Sigmoid colon (tissue), 7 donors: Measurements from ENCODE around the gene NFIB. TPM values are rescaled to one million over a fixed set of nuclear protein-coding genes. Genes with fewer than 3 reads are reported as not detected.

Experiments
- DNase-seq: peaks from one replicate; pipeline ENCODE4 v3.0.0-alpha.2; 2019
- H3K27ac ChIP-seq, 4 donors: fragments of 200-600 bp; sonication (generic); one replicate each; pipeline ENCODE4 v1.5.1; 2016 to 2019; ENCODE audit warnings: mild to moderate bottlenecking in 1 of 4
- H3K27me3 ChIP-seq, 3 donors: fragments of 200-600 bp; sonication (generic); one replicate each; pipeline ENCODE4 v1.5.1; 2019; ENCODE audit warnings: mild to moderate bottlenecking in 1 of 3
- H3K36me3 ChIP-seq, 4 donors: fragments of 200-600 bp; sonication (generic); one replicate each; pipeline ENCODE4 v1.5.1; 2016 to 2019
- H3K4me1 ChIP-seq, 4 donors: fragments of 200-600 bp; sonication (generic); one replicate each; pipeline ENCODE4 v1.5.1; 2017 to 2019
- H3K4me3 ChIP-seq, 4 donors: fragments of 200-600 bp; sonication (generic); one replicate each; pipeline ENCODE4 v1.5.1; 2017 to 2019; ENCODE audit warnings: mild to moderate bottlenecking in 2 of 4, moderate library complexity in 1 of 4
- H3K9me3 ChIP-seq, 4 donors: fragments of 200-600 bp in 3 of 4; sonication (generic) in 3 of 4; one replicate each; pipeline versions ENCODE4 v1.5.1 to v1.6.1; 2013 to 2019
- CTCF ChIP-seq, 4 experiments: fragments of 450-650 bp in 3 of 4; fragments of 200-600 bp in 1 of 4; IDR thresholded peaks; one replicate each; pipeline ENCODE4 v1.5.1; 2016 to 2019; ENCODE audit warnings: antibody characterized with exemption in 4 of 4, mild to moderate bottlenecking in 3 of 4, moderate library complexity in 2 of 4
- EP300 ChIP-seq, 4 donors: sonication (generic); formaldehyde crosslinking; IDR thresholded peaks; one replicate each; pipeline ENCODE4 v1.6.1; 2017; ENCODE audit warnings: antibody characterized with exemption in 4 of 4
- POLR2A ChIP-seq, 2 donors: fragments of 450-650 bp; IDR thresholded peaks; one replicate each; pipeline ENCODE4 v1.6.1; 2016; ENCODE audit warnings: antibody characterized with exemption in 2 of 2, mild to moderate bottlenecking in 2 of 2, moderate library complexity in 2 of 2
- POLR2AphosphoS5 ChIP-seq, 4 donors: sonication (generic); formaldehyde crosslinking; IDR thresholded peaks; one replicate each; pipeline ENCODE4 v1.6.1; 2017; ENCODE audit warnings: antibody characterized with exemption in 4 of 4
- WGBS, 2 donors: extraction: QIAGEN DNeasy Blood & Tissue Kit; methylation state at CpG; one replicate each; pipeline ENCODE4 v1.1.7; 2013; 5-methylcytosine and 5-hydroxymethylcytosine counted together
- intact Hi-C: fragments of 100-400 bp; cut with DNase I; formaldehyde crosslinking; loops from one replicate; pipeline ENCODE4 v1.15.1; 2023
- polyA plus RNA-seq, 3 donors: library from polyadenylated mRNA; stranded (reverse); fragments of 200-250 nt; gene quantifications; one replicate each; pipeline ENCODE4 v1.2.3, GENCODE V29; 2013
- total RNA-seq, 4 donors: library from RNA; depleted of rRNA; stranded (reverse); fragments of >200 nt; gene quantifications; one replicate each; pipeline ENCODE4 v1.1.0, GENCODE V29; 2016
- donor health status: healthy with polysubstance abuse.
- donor health status: Bipolar disorder and iron deficiency.
- donor health status: healthy.

Gene NFIB
- total and polyA plus RNA-seq, 7 donors, result 3.7 to 129 (median 45.3) TPM

GRCh38 chr9:14348373-14349145 lies 34.6 kb upstream of the NFIB start:
- 2 to 3% methylated on average over 43 of the region's 43 CpGs for WGBS, 2 donors
- Histone ChIP-seq H3K27me3 (peaks cover 6 to 72% (median 49%) of the 10 kb centered on the region in 3 donors), H3K9me3 (no peaks in the 10 kb centered on the region), H3K36me3 (no peaks in the 10 kb centered on the region), H3K4me3 (peak overlapping the region; percentile 34 to 56 (median 47)), H3K27ac (peak overlapping the region; percentile 74 to 83 (median 79)), H3K4me1 (peaks cover 0 to 87% (median 54%) of the 10 kb centered on the region in 4 donors)
- no peak for DNase-seq
- intact Hi-C loops, result loop anchor here (2.0 kb wide), 1 partner anchor 26 kb away; no protein-coding TSS in a partner anchor
- no peak for TF ChIP-seq EP300 (IDR thresholded peaks at IDR 0.05)
- peak in 1 of 4 donors; percentile 5 for TF ChIP-seq POLR2AphosphoS5 (IDR thresholded peaks at IDR 0.05)

- H3K27me3 ChIP-seq, result peaks cover 6 to 78% (median 49%) of the 10 kb centered on the region in 3 donors
- WGBS, 2 donors, result 2 to 3% methylated on average over 10 of the region's 10 CpGs
- no peaks in the 10 kb centered on the region for H3K9me3 ChIP-seq
- H3K27ac ChIP-seq, result peak overlapping the region; percentile 74 to 83 (median 79)
- TF ChIP-seq POLR2AphosphoS5 (IDR thresholded peaks at IDR 0.05) (no peak), EP300 (IDR thresholded peaks at IDR 0.05) (no peak), CTCF (IDR thresholded peaks at IDR 0.05) (no peak), POLR2A (IDR thresholded peaks at IDR 0.05) (no peak)
- intact Hi-C loops, result loop anchor here (2.0 kb wide), 1 partner anchor 25 kb away; no protein-coding TSS in a partner anchor
- peaks cover 0 to 87% (median 56%) of the 10 kb centered on the region in 4 donors for H3K4me1 ChIP-seq
- no peaks in the 10 kb centered on the region for H3K36me3 ChIP-seq
- peak overlapping the region; percentile 34 to 56 (median 47) for H3K4me3 ChIP-seq
- DNase-seq, result no peak
Measured at GRCh38 chr9:14348123-14348372, 34.1 kb upstream of the NFIB start.

GRCh38 chr9:14347406-14348122 lies 33.6 kb upstream of the NFIB start:
- DNase-seq, result peak; percentile 77
- peak overlapping the region; percentile 34 to 56 (median 47) for H3K4me3 ChIP-seq
- H3K4me1 ChIP-seq, result peaks cover 0 to 82% (median 53%) of the 10 kb centered on the region in 4 donors
- H3K27ac ChIP-seq, result peak overlapping the region; percentile 74 to 83 (median 79)
- TF ChIP-seq POLR2AphosphoS5 (IDR thresholded peaks at IDR 0.05) (peak in 3 of 4 donors; percentile 47 to 69 (median 53)), POLR2A (IDR thresholded peaks at IDR 0.05) (no peak)
- H3K27me3 ChIP-seq, result peaks cover 6 to 79% (median 49%) of the 10 kb centered on the region in 3 donors
- 1 to 3% methylated on average over 53 of the region's 53 CpGs for WGBS, 2 donors
- H3K36me3 ChIP-seq, result no peaks in the 10 kb centered on the region
- intact Hi-C loops, result loop anchor here (2.0 kb wide), 1 partner anchor 25 kb away; no protein-coding TSS in a partner anchor
- H3K9me3 ChIP-seq, result no peaks in the 10 kb centered on the region

DNA sequence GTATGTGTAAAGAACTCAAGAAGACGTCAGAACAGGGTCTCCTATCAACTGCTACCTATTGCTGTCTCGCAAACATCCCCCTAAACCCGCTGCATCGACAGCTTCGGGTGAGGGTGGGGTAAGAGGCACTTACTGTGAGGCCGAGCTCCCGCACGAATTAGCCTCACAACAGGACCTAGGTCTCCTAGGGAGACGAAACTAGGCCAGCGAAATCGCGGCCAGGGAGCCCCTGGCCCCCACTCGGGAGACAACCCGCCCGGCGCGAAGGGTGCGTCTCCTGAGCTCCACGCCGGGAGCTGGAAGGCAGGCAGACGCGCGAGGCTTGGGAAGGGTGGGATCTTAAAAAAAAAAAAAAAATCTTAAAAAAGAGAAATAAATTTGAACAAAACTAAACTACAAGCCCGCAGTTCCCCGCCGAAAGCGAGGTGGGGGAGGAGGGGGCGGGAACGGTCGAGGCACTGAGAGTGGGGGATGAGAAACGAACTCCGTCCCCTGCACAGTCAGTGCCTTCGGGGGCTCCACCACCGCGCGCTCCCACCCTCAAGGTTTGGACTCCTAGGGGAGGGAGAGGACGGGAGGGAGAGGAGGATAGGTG lies 33.0 kb upstream of the NFIB start:
- intact Hi-C loops, result no loop called here
- Histone ChIP-seq H3K9me3 (no peaks in the 10 kb centered on the region), H3K4me1 (peaks cover 0 to 83% (median 50%) of the 10 kb centered on the region in 4 donors), H3K27me3 (peaks cover 6 to 79% (median 49%) of the 10 kb centered on the region in 3 donors), H3K27ac (peak overlapping the region; percentile 74 to 83 (median 79)), H3K36me3 (no peaks in the 10 kb centered on the region), H3K4me3 (peak overlapping the region; percentile 34 to 56 (median 47))
- TF ChIP-seq POLR2AphosphoS5 (IDR thresholded peaks at IDR 0.05) (peak in 2 of 4 donors; percentile 2 to 8), EP300 (IDR thresholded peaks at IDR 0.05) (no peak), CTCF (IDR thresholded peaks at IDR 0.05) (no peak), POLR2A (IDR thresholded peaks at IDR 0.05) (no peak)
- DNase-seq, result no peak
- 3 to 6% methylated on average over 37 of the region's 37 CpGs for WGBS, 2 donors

DNA sequence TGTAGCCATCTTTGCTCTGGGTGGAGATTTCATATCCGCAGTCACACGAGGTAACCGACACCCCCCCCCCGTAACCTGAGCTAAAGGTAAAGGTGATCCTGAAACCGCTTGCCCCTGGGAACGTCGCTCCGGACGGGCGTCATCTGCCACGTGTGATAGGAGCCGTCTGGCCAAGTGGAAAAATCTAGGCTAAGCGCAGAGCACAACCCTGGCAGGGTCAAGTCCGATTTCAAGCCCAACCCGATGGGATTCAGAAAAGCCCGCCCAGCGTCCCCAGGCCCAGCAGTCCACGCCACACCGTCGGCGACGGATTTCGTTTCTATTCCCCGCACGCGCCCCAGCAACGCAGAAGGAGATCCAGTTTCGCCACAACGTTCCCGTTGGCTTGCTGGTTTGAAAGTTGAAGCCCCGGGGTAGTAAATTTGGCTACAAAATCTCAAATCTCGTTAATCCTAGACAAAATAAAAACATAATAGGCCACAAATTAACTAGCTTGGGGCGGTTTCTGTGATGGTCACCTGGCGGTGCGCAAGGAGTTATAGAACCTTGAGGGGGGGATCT lies 32.4 kb upstream of the NFIB start:
- Histone ChIP-seq H3K4me1 (peaks cover 0 to 83% (median 53%) of the 10 kb centered on the region in 4 donors), H3K27ac (peak overlapping the region; percentile 74 to 83 (median 79)), H3K27me3 (peaks cover 6 to 79% (median 49%) of the 10 kb centered on the region in 3 donors), H3K36me3 (no peaks in the 10 kb centered on the region), H3K4me3 (peak overlapping the region; percentile 34 to 56 (median 47)), H3K9me3 (no peaks in the 10 kb centered on the region)
- TF ChIP-seq CTCF (IDR thresholded peaks at IDR 0.05) (no peak), POLR2AphosphoS5 (IDR thresholded peaks at IDR 0.05) (peak; percentile 8 to 66 (median 34)), EP300 (IDR thresholded peaks at IDR 0.05) (no peak), POLR2A (IDR thresholded peaks at IDR 0.05) (no peak)
- DNase-seq, result no peak
- 5 to 11% methylated on average over 35 of the region's 35 CpGs for WGBS, 2 donors
- intact Hi-C loops, result no loop called here
